Stimulated activated CD4-positive, alpha-beta T cell treated with anti-CD3 and anti-CD28 coated beads, Interleukin-12 subunit alpha, Interleukin-12 subunit beta, amount 100 ng/mL, for 4 hours (primary cell): Measurements from ENCODE around the gene NEDD4L.

Source experiments
- DNase-seq: peaks from one replicate; pipeline ENCODE4 v3.0.0-alpha.2; 2020

Gene NEDD4L

DNA sequence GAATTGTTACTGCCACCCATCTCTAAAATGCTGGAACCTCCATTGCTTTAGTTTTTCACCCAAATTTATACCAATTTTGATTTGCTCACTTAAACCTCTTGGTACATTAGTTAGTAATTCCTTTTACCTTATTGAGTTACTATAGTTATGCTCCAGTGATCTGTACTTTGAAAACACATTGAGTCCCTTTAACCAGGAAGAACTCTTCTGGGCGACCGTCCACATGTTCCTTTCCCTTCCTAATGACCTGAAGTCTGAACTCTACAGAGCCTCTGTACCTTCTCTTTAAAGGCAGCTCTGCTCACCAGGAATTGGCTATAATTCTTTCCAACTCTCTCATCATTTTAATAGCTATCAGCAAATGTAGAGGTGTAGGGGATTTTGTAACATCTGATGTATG, 290.0 kb downstream of the NEDD4L start:
- DNase-seq: no peak

DNA sequence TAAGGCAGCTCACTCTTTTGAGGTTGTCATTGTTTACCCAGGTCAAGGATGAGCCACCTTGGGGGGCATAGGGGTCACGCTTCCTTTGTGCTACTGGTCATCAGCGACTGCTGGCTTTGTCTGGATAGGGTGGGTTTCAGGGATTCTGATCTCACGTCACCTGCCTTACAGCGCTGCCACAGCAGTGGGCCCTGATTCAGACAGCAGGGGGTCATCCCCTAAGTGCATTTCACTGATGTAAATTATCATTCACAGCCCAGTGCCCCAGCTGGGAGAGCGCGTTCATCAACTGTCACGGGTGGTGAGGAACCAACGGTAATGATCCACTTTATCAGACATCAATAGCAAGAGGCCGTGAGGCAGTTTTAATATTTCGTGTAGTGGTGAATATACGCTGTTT, 291.2 kb downstream of the NEDD4L start:
- DNase-seq: no peak

DNA sequence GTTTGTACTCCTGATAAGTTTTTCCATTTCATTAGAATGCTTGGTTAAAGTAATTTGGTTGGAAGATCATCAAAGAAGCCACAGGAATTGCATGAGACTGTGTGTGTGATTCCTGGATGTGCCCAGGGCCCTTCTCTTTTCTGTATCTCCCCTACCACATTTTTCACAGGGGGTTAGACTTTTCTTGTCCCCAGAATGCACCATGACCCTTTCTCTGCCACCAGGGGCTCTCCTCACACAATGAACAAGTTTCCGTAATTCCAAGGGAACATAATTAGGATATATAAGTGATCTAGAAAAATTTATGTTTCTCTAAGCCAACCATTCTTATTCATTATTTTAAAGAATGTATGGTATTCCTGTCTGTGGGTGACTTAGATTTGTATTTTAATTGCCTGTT, 291.8 kb downstream of the NEDD4L start:
- no peak for DNase-seq

DNA sequence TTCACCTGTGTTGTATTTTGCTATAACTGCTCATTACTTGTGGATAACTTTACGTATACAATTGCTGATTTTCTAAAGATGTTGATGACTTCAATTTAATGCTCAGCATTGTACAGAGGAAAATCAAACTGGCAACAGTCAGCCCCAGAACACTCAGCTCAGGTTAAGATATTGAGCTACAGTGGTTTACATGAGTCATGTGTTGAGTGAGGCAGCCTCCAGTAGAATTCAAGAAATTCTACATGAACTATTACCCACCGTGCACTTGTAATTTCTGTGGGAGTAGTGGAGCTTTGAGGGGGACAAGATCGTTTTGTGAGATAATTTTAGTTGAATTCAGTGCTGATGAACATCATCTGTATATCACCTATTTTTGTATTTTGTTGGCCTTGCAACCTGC, 292.6 kb downstream of the NEDD4L start:
- no peak for DNase-seq

DNA sequence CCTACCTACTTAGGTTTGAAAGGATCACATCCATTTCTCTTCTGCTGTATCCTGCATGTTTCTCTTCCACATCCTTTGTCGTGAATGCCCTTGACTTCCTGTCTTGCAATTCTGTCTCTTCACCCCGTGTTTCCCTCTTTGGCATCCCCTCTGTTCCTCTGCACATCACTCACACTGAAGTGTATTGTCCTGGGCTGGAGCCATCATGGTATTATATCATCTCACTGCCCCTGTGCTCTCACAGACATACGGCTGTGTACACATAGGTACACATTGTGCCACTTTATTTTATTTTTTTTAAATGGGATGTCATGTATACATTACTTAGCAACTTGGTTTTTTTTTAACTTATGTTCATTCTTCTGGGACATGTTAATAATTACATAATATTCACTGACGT, 293.3 kb downstream of the NEDD4L start:
- DNase-seq: no peak

DNA sequence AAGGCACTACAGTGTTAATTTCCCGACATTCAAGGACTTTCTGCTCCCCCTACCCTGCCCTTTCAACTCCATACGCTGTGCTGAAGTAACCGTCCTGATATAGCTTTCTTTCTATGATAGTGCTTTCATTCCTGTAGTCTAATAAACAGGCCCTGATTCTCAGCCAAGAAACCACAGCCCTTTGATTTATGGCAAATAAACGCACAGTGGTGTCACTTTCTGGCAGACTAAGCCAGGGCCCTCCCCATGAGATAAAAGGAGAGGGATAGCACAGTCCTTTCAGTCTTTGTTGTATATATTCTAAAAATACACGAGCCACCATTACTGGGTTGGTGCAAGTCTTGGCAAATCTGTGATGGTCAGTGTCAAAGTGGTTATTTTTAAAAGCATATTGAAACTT, 293.7 kb downstream of the NEDD4L start:
- DNase-seq: no peak

DNA sequence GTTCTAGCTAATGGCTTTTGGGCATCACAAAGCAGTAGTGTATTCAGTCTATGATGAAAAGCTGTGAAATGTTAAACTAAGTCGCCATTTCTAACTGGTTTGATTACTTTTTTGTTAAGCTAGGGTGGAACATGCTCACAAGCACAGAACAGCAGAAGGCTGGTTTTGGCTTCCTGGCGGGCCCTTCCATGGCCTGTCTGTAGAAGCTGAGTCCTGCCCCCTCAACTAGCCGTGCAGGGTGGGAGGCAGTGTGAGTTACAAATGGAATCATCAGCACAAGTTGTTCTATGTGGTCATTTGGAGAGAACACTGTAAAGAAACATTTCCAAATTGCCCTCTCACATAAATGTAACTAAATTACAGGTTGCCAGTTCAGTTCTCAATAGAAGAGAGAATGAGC, 294.1 kb downstream of the NEDD4L start:
- DNase-seq: no peak

DNA sequence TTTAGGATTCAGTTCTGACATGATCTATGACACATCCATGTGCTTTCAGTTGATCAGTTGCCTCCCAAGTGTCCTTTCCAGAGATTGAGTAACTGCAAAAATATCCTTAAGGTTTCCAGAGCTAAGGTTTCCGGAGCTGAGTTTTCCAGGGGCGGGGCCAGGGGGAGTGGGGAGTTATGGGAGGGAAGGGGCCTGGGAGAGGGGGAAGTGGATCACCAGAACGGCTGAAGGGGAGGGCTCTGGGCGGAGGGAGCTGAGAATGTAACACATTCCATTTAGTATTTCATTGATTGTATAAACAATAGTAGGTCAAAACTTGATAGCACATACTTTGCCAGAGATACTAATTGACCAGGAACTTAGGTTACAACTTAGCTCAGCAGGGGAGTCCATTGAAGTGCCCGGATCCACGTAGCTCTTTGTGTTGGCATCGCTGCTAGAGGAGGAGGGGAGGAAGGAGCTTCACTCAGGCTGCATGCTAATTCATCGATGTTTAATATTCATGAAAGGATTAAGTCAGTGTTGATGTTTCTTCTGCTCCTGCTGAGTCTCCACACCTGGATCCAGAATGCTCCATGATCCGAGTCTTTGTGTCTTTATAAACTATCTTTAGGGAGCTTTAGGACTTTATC, 295.1 kb downstream of the NEDD4L start:
- DNase-seq: no peak

DNA sequence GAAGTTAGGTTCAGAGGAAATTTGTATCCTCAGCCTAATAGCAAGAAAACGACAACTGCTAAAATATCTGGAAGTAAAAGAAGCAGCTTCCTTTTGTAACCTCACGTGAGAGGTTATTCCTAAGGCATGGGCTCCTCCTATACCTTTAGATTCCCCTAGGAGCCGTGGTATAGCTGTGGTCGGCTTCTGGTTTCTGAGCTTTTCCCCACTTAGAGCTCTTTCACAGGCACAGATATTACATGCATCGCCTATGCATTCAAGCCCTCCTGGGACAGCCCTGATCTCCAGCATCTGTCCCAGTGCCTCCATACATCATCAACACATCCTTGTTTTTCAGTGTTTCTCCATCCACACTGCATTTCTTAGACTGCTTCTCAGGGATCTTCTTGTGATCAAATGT, 295.9 kb downstream of the NEDD4L start:
- DNase-seq: no peak

DNA sequence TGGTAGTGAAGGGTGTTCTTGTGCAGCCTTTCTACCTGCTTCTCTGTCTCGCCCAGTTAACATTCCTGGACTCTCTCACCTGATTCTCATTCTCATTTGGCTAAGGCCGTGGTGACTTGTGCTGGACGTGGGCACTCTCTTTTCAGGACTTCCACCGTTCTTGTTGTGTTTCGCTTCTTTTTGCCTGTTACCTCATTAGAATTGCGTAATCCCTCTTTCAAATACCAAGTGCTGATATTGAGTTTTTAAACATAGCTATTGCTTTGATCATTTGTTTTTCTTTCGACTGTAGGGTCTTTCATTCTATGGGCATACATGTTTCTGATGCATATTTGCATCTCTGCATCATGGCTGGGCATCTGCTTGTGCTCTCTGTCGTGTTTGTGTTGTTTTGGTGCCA, 297.9 kb downstream of the NEDD4L start:
- DNase-seq: no peak

DNA sequence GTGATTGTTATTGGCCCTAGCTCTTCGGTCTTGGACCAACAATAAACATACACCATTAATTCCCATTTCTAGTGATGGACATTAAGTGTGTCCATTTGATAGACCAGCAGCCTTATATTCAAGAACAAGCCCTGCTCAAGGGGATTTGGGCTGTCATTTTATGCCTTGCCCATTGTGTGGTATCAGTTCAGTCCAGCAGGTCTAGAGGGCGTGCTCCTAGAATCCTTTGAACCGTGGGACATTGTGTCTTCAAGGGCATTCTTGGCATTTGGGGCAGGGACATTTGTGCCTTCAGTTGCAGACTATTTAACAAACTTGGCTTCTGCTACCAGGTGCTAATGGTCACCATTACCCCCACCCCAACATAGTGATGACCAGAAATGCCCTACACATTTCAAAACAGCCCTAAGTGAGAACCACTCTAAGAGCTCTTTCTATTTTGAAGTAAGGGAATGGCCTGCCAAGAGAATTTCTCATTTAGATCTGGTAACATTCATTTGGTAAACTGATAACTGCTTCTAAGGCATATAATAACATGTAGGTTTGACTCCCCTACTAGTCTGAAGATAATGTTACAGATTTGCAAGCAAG, 300.1 kb downstream of the NEDD4L start:
- no peak for DNase-seq

DNA sequence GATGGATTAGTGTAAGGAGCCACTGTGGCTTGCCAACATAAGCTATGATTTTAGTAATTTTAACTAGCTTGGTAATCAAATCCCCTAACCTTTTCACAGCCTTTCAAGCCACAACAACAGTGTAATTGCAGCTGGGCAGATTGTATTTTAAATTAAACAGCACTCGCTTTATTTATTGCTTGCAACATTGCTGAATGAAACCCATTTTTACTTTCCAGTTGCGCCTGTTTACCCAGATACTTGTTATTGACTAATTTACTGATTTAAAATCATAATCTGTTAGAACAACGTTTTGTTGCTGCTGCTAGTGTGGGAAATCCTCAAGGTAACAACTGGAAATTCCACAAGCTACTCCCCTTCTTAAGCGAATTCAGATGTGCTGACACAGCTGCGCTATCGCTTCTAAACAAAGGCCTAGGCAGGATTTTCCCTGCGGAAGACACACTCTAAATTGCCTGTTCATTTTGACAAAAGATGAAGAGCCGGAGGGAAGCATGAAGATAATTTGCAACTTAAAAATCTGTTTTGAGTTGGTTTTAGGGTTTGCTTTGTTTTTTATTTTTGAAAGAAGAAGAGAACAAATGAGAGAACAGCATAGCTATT, 300.9 kb downstream of the NEDD4L start:
- no peak for DNase-seq

DNA sequence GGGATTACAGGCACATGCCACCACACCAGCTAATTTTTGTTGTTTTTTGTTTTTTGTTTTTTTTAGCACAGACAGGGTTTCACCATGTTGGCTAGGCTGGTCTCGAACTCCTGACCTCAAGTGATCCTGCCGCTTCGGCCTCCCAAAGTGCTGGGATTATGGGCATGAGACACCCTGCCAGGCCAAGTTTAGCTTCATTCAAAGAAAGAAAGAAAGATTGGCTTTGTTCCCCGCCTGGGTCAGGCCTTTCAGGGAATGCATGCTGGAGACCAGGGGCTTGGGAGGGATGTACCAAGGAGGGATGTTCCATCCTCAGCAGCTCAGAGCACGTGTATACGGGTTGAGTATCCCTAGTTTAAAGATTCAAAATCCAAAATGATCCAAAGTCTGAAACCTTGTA, 301.8 kb downstream of the NEDD4L start:
- no peak for DNase-seq

DNA sequence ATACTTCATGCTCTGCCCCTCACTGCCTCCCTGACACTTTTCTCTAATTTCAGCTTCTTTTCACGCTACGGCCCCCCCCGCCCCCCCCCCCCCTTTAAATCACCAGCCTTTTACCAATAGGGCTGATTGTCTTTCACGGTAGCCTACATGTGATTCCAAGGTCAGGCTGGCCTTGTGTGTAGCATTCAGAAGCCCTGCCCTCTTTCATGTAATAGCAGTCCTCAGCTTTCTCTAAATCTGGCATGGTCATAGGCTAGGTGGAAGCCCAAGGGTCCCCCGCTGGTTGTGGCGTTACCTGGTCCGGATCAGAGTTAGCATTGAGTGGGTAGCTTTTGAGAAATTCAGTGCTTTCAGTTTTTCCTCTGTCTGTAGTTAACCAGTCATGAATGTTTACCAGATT, 303.1 kb downstream of the NEDD4L start:
- DNase-seq: no peak

DNA sequence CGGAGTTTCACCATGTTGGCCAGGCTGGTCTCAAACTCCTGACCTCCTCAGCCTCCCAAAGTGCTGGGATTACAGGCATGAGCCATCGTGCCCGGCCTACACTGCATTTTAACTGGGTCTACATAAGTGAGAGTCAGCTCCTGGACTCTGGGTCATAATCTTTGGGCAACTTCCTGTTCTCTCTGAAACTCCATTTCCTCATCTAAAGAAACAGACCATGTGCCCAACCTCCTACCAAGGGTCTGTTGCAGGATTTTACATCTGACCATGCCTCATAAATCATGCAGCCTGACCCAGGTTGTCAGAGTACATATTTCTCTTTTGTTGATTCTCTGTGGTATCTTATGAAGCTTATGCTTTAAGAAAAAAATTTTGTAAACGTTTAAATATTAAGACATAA, 304.5 kb downstream of the NEDD4L start:
- no peak for DNase-seq

DNA sequence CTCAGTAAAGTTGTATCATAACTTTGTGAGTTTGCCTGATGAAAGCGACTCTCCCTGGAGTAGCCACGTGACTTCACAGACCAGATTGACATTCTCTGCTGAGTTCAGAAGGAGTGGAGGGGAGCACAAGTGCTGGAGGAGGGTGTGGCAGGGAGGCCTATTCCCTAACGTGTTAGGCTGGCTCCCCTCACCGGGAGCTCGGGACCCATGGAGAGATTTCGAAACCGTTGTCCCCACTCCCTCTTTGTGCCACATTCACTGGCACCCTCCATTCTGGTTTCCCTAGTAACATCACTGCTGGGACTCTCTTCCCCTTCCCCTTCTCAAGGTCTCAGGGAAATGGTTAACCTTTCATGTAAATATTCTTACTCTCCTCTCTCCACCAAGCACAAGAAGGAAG, 304.9 kb downstream of the NEDD4L start:
- DNase-seq: no peak

DNA sequence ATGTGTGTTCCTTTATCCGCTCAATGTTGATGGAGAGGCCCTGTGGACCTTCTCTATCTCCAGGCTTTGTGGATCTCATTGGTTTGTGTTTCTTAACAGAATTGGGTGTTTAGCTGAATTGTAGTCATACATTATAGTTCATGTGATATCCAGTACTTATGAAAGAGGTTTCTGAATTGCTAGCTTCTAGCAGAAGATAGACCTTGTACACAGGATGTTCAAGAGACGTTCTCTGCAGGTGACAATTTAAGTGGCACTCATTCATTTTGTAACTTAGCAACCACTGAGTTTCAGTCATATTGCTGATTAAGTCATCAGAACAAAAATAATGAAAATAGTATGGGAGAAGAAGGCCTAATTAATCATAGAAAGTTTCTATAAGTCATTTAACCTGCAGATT, 305.6 kb downstream of the NEDD4L start:
- DNase-seq: no peak

DNA sequence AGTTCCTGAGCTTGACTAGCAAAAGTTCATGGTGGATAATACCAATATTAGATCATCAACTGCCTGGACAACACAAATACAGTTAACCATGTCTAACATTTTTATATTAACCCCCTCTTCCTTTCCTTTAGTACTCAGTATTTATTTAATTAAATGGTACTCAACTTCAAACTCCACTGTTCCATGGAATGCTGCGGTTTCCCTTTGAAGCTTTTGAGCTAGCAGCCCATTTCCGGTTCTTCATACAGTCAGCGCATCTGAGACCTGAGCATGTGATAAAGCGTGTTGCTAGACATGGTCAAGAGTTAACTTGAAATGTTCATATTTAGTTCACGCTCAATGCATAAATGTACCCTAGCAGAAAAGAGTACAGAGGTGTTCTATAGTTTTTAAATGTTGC, 306.5 kb downstream of the NEDD4L start:
- DNase-seq: no peak

DNA sequence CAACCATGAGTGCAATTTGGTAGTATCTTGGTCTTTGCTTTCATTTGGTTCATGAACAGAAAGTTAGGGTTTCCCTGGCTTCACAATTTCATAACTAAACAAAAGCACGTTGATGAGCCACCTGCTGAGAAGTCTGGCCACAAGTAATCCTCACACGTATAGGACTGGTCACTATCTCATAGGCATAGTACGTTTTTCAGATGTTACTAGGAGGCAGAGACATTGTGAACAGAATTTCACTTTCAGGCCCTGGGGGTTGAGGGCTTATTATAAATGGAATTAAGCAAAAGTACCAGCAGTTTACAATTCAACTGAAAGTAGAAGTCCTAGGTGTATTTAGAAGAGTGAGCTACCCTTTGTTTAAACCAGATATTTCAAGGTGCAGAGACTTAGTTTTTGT, 307.8 kb downstream of the NEDD4L start:
- DNase-seq: no peak

DNA sequence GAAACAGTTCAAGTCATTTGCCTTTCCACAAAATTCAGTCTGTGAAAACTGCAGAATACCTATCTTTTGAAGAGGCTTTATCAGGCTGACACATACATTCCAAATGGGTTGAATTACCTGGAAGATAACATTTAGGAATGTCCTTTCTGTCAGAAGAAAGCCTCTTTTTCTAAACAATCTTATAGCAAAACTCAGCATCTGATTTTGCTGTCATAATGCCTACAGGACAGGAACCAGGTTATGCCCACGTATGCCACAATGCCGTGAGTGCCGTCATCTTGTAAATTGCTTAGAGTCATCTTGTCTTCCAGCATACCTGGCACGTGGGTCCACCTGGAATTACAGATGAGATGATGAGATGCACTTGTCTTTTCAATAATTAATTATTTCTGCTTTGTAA, 309.6 kb downstream of the NEDD4L start:
- DNase-seq: no peak

DNA sequence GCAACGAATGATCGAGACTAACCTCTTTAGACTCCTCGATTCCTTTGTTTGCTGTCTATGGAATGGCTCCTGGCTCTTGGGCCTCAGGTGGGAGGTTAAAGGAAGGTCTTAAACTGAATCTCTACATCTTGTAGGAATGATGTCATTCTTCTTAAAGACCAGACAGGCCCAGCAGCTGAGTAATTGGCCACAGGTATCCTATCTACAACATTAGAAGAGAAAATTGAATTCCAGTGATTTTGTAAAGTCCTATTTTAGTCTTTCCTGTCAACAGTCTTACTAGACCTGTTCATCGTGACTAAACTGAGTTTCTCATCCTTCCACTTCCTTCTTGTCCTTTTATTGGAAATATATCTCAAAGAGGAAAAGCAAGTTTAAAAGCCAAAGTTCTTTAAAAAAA, 310.0 kb downstream of the NEDD4L start:
- no peak for DNase-seq

DNA sequence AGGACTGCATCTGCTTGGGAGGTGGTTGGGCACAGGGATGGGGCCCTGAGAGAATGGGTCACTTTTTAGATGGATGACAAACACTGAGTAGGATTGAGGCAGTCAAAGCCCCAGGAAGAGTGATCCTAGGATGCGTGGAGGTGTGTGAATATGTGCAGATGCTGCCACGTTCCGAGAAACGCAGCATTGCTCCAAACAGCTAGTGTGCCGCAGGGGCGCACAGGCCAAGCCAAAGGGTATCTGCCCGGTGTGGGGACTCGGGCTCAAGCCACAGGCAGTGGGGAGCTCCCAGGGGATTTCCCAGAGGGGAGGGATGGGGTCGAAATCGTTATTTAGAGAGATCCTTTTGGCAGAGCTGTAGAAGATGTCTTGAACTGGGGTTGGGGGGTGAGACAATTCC, 310.8 kb downstream of the NEDD4L start:
- no peak for DNase-seq

DNA sequence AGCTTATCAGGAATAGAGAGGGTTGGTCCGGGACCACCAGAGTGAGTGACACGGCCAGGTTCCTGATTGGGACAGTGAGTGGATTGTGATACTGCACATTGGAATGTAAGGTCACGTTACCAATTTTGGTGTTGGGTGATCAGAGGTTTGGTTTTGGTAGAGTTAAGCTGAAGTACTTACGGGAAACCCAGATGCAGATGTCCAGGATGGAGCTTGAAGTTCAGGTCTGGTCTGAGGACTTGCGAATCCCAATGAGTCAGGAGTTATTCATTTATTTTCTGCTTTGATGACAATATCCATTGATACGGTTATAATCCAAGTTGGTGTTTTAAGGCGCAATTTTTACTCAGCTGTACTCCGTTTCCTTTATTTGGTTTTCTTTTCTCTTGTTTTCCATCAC, 311.2 kb downstream of the NEDD4L start:
- no peak for DNase-seq

DNA sequence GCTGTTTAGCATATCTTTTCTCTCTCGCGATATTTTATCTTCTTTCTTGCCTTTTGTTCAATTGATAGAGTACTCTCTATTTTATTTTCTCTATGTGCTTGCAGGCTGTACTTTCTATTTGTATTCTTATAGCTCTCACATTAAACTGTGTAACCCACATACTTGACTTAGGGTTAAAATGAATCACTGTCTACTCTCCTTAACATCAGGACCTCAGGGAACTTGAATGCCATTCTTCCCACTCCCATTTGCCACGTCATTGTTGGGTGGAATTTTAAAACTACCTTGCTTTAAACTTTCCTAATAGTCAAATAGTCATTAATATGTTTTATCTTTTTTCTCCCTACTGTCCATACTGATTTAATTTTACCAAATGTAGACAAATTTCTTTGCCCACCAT, 315.2 kb downstream of the NEDD4L start:
- DNase-seq: no peak

DNA sequence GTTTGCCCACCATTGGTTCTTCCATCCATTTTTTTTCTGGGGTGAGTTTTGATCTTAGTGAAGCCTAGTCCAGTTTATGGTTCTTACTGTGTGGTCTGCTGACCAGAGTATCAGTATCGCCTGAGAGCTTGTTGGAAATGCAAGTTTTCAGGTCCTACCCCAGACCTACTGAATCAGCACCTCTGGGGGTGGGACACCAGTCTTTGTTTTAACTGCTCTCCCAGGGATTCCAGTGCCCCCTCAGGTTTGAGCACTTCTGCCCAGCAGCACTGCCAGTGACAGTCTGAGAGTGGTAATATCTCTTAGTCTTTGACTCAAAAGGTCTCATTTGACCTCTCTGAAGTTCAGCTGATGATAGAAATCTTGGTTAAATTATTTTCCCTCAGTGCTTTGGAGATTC, 315.6 kb downstream of the NEDD4L start:
- no peak for DNase-seq
